SK-N-MC (cell line): ENCODE measurements around the gene SLC66A1.

Experiments
- DNase-seq: peaks from one replicate; pipeline ENCODE4 v3.0.0-alpha.2; 2011; ENCODE audit warnings: low read depth, low spot score
- H3K27ac ChIP-seq: fragments of 200-600 bp; sonication (generic); 2 replicates; pipeline ENCODE4 v1.5.1; 2016; ENCODE audit warnings: mixed run types
- H3K36me3 ChIP-seq: fragments of 200-600 bp; sonication (generic); 2 replicates; pipeline ENCODE4 v1.6.1; 2017; ENCODE audit warnings: antibody characterized with exemption, low read length, mixed read lengths; ENCODE audit not compliant: insufficient read depth
- H3K4me3 ChIP-seq: fragments of 200-600 bp; sonication (generic); 2 replicates; pipeline ENCODE4 v1.5.1; 2016
- H3K9ac ChIP-seq: fragments of 200-600 bp; sonication (generic); 2 replicates; pipeline ENCODE4 v1.8.0; 2017; ENCODE audit warnings: mixed run types, mixed read lengths; ENCODE audit not compliant: insufficient read length
- H3K9me3 ChIP-seq: fragments of 200-600 bp; sonication (generic); 2 replicates; pipeline ENCODE4 v1.6.1; 2017; ENCODE audit warnings: low read depth, mild to moderate bottlenecking, antibody characterized with exemption, low read length, moderate library complexity, mixed read lengths
- EZH2 ChIP-seq: fragments of 200-600 bp; sonication (generic); IDR thresholded peaks from one replicate; pipeline ENCODE4 v1.6.1; 2017; ENCODE audit warnings: antibody characterized with exemption
- FOXP2 ChIP-seq: optimal IDR thresholded peaks from 2 replicates; pipeline ENCODE3; 2011; ENCODE audit warnings: mild to moderate bottlenecking, moderate library complexity; ENCODE audit not compliant: insufficient read depth; ENCODE audit errors: extremely low read length, control extremely low read depth
- POLR2AphosphoS5 ChIP-seq: IDR thresholded peaks from 2 replicates; pipeline ENCODE4 v1.6.1; 2012; ENCODE audit warnings: mild to moderate bottlenecking, low read depth, low read length, borderline replicate concordance

Gene SLC66A1

DNA sequence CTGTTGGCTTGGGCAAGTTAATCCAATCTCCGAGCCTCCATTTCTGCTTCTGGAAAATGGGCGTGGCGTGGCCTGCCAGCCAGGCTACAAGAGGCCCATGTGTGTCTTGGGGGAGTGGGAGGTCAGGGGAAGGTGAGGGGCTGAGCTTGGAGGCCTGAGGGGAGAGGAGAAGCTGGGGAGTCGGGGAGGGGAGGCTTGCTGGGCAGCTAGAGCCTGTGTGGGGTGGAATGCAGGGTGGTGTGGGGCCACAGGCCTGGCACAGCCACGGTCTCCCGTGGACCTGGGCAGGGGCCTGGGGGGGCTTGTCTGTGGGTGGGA is 14.6 kb downstream of the SLC66A1 start:
- no peak for TF ChIP-seq POLR2AphosphoS5
- TF ChIP-seq EZH2 = no peak
- TF ChIP-seq FOXP2 = no peak
- no peak overlapping the region for H3K27ac ChIP-seq
- no peak overlapping the region for H3K4me3 ChIP-seq
- no peaks in the 10 kb centered on the region for H3K9me3 ChIP-seq
- no peak overlapping the region for H3K9ac ChIP-seq
- H3K36me3 ChIP-seq = no peaks in the 10 kb centered on the region
- DNase-seq = no peak

DNA sequence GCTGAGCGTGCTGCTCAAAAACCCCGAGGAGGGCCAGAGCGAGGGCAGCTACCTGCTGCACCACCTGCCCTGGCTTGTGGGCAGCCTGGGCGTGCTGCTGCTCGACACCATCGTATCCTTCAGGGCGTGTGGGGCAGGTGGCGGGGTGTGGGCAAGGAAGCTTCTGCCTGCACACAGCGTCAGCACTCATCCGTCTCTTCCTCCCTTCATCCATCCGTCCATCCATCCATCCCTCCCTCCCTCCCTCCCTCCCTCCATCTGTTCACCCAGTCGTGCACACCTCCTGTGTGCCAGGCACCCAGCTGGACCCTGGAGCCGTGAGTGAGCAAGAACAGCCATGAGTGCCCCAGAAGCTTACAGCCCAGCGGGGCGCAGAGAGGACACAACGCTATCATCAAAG is 15.2 kb downstream of the SLC66A1 start:
- H3K4me3 ChIP-seq = no peak overlapping the region
- no peak overlapping the region for H3K9ac ChIP-seq
- H3K27ac ChIP-seq = no peak overlapping the region
- no peaks in the 10 kb centered on the region for H3K9me3 ChIP-seq
- DNase-seq = no peak
- H3K36me3 ChIP-seq = no peaks in the 10 kb centered on the region
- no peak for TF ChIP-seq POLR2AphosphoS5
- TF ChIP-seq FOXP2 = no peak
- no peak for TF ChIP-seq EZH2

DNA sequence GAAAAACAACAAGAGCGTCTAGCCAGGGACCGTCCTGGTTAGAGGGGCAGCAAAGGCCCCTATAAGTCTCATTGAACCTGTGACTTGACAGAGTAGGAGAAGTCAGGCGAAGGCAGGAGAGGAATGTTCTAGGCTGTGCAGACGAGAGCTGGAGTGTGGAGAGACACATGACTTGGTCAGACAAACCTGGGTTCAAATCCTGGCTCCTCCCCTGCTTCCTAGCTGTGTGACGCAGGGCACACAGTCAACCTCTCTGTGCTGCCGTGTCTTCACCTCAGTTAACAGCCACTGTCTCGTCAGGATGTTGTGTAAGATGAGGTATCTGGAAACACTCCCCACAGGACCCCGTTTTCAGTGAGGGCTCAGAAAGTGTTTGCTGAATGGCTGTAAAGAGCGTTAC is 15.6 kb downstream of the SLC66A1 start:
- Histone ChIP-seq H3K9ac (no peak overlapping the region), H3K4me3 (no peak overlapping the region), H3K36me3 (no peaks in the 10 kb centered on the region), H3K9me3 (no peaks in the 10 kb centered on the region), H3K27ac (no peak overlapping the region)
- no peak for TF ChIP-seq FOXP2
- TF ChIP-seq EZH2 = no peak
- TF ChIP-seq POLR2AphosphoS5 = no peak
- DNase-seq = no peak

DNA sequence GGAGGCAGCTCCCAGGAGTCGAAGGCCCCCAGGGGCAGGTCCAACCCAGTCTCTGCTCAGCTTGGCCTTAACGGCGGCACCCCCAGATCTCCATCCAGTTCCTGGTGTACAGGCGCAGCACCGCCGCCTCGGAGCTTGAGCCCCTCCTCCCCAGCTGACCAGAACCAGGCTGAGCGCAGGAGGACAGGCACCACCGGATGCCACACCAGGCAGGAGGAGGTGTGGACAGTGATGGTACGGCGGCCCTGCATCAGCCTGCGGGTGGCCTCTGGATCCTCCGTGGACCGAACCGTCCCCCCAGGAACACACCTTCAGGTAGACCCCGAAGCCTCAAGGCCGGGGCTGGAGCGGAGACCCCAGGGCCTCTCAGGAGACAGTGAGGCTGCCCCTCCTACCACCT is 16.4 kb downstream of the SLC66A1 start:
- H3K9ac ChIP-seq = no peak overlapping the region
- H3K36me3 ChIP-seq = no peaks in the 10 kb centered on the region
- H3K9me3 ChIP-seq = no peaks in the 10 kb centered on the region
- no peak overlapping the region for H3K4me3 ChIP-seq
- no peak for DNase-seq
- no peak for TF ChIP-seq FOXP2
- no peak for TF ChIP-seq POLR2AphosphoS5
- TF ChIP-seq EZH2 = no peak
- no peak overlapping the region for H3K27ac ChIP-seq

DNA sequence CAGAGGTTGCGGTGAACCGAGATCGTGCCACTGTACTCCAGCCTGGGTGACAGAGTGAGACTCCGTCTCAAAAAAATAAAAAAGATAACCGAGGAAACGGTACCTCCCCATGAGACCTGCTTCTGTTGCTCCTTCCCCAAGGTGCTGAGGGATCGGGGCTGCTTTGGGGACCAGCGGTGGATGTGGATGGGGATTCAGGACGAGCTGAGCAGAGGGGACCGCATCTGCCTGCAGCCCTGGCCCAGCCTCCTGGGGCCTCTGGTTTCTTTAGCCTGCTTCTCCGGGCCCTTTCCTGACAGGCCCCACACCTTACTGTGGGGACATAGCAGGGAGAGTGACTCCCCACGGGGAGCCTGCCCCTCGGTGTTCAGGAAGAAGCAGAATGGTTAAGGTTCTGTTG is 17.1 kb downstream of the SLC66A1 start:
- no peak for DNase-seq
- no peak overlapping the region for H3K27ac ChIP-seq
- H3K4me3 ChIP-seq = no peak overlapping the region
- no peak overlapping the region for H3K9ac ChIP-seq
- TF ChIP-seq EZH2 = no peak
- no peaks in the 10 kb centered on the region for H3K9me3 ChIP-seq
- no peaks in the 10 kb centered on the region for H3K36me3 ChIP-seq

DNA sequence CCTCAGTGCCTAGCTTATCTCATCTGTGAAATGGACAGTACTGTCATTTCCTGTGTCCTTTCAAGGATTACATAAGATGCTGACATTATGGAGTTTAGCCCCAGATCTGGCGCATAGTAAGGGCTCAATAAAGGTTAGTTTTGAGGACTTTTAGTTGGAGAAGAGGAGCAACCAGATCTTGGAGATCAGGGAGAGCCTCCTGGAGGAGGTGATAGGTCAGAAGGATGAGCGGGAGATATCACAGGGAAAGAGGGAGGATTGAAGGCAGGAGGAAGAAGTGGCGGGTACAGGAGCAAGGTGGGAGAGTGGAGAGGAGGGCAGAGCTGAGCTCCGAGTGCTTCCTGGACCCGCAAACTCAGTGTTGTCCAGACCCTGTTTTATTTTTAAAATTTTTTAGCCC is 17.5 kb downstream of the SLC66A1 start:
- H3K36me3 ChIP-seq = no peaks in the 10 kb centered on the region
- H3K4me3 ChIP-seq = no peak overlapping the region
- no peaks in the 10 kb centered on the region for H3K9me3 ChIP-seq
- TF ChIP-seq EZH2 = no peak
- no peak for TF ChIP-seq FOXP2
- no peak for TF ChIP-seq POLR2AphosphoS5
- no peak overlapping the region for H3K27ac ChIP-seq
- H3K9ac ChIP-seq = no peak overlapping the region
- no peak for DNase-seq

DNA sequence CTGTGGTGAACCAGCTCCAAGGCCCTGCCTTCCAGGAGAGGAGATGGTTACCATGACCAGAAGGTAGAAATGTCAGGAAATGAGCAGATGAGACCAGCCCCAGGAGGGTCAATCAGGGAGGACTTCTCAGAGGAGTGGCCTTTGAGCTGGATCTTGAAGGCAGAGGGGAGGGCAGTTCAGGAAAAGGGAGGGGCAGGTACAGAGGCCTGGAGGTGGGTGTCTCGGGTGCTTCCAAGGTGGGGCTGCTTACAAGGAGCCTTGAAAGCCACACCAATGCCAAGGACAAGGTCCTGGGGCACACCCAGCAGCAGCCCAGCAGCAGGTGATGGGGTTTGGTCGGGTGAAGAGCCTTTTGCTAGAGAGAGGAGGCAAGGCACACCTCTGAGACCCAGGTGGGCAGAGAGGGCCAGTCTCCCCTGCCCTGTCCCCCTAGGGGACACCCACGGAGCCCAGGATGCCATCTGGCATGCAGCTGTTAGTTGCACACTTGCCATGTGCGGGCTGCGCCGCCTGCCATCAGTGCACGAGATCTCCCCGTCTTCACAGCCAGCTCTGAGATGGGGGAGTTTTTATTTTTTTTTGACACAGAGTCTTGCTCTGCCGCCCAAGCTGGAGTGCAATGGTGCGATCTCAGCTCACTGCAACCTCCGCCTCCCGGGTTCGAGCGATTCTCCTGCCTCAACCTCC is 18.5 kb downstream of the SLC66A1 start:
- H3K27ac ChIP-seq = no peak overlapping the region
- no peak for DNase-seq
- H3K36me3 ChIP-seq = no peaks in the 10 kb centered on the region
- no peak overlapping the region for H3K9ac ChIP-seq
- TF ChIP-seq FOXP2 (no peak), EZH2 (no peak), POLR2AphosphoS5 (no peak)
- H3K9me3 ChIP-seq = no peaks in the 10 kb centered on the region
- no peak overlapping the region for H3K4me3 ChIP-seq

DNA sequence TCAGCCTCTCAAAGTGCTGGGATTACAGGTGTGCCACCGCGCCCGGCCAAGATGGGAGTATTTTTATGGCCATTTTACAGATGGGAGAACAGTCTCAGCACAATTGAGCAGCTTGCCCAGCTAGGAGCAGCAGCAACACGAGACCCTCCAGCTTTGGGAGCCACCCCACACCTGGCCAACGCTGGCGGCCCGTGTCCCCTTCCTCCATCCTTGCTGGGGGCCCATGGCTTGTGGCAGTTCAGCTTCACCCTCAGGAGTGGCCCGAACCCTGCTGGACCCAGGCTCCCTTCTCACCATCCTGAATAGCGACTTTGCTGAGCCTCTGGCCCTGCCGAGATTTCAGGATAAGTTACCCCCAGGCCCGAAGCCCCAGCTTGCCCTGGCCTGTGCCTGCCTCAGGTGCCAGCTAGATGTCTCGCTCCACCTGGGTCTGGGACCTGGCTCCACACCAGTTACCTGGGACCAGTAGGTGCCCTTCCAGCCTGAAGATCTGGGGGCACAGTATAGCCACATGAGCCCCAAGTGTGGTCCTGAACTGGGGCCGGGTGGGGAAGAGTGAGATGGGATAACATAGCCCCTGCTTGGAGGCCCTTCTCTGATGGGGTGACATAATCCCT is 19.2 kb downstream of the SLC66A1 start:
- Histone ChIP-seq H3K27ac (no peak overlapping the region), H3K4me3 (no peak overlapping the region), H3K36me3 (no peaks in the 10 kb centered on the region), H3K9me3 (no peaks in the 10 kb centered on the region), H3K9ac (no peak overlapping the region)
- DNase-seq = no peak
- TF ChIP-seq FOXP2 (no peak), POLR2AphosphoS5 (no peak), EZH2 (no peak)

DNA sequence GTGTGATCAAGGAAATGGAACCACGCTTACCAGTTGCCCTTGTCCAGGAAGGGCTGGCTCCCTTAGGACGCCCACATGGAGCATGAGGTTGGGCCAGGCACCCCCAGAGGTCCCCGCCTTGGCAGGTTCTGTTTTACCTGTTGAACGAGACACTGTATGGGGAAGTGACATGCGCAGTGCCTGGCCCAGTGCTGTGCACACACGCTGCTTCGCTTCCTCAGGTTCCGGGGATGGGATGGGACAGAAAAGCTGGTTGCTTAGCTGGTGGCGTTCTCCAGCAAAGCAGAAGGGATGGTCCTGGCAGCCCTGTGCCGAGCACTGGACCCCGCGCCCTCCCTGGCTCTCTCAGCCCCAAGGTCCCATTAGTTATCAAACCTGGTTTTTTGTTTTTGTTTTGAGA is 20.7 kb downstream of the SLC66A1 start:
- Histone ChIP-seq H3K36me3 (no peaks in the 10 kb centered on the region), H3K27ac (no peak overlapping the region), H3K9me3 (no peaks in the 10 kb centered on the region), H3K9ac (no peak overlapping the region), H3K4me3 (no peak overlapping the region)
- DNase-seq = no peak
- TF ChIP-seq EZH2 = no peak
- no peak for TF ChIP-seq POLR2AphosphoS5
- TF ChIP-seq FOXP2 = no peak
